ENCODE measurements around the gene ARHGEF16. TPM values are rescaled to one million over a fixed set of nuclear protein-coding genes. Genes with fewer than 3 reads are reported as not detected.

The ARHGEF16 gene
- not detected in 2 replicates for total RNA-seq (2014; rRNA removed; shearing (Covaris generic))

DNA sequence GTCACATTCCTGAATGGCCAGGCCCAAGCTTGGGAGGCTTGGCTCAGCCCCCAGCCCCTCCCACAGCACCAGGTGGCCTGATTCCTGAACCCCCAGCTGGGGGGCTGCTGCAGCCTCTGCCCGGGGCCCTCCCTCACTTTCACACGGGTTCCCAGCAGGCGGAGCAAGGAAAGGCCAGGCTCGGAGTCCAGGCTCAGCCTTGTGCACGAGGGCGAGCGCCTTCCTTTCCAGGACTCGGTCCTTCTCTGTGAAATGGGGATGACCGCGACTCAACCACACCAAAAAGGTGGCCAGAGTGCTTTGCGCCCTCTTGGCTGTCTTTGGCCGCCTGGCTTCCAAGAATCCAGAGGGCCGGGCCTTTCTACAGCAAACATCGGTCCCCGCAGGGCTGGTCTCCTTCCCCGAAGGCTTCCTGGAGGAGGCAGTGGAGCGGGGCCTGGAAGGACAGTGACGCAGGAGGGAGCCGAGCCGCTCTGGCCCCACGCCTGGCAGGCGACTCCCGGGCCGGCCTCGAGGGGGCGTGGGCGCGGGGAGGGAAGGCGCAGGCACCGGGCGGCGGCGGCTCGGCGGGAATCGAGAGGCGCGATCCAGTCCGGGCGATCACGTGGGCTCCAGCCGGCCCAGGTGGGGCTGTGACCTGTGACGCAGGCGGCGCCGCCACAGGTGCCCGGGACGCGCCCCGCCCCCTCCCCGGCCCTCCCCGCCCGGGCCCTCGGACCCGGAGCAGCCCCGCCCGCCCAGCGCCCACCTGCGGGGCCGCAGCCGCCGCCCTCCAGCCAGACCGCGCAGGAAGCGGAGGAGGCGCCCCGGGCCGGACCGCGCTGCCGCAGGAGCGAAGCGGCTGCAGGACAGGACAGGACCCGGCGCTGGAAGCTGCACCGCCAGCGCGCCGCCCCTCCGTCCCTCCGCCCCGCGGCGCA, at the start of gene ARHGEF16:
Gene ARHGEF16, plus strand, starts transcription at position 775 of the 920 bp plus-strand sequence. CDS start 8,420 bp downstream, outside the sequence.
- DNase-seq (ENCODE audit: low read depth): no peak

DNA sequence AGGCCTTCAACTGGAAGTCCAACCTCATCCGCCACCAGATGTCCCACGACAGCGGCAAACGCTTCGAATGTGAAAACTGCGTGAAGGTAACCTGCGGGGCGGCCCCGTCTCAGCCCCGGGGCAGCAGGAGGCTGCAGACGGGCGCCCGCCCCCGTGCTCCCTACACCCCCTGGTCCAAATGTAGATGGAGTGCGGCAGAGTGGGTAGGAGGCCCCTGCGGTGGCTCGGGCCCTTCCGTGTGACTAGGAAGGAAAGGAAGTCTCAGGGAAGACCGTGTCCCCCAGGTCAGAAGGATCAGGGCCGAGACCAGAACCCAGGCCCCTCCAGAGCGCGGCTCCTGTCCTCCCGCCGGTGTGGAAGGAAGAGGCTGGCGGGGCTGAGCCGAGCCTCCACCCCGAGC, 49.7 kb upstream of the ARHGEF16 start:
- no peak for DNase-seq (ENCODE audit: low read depth)

DNA sequence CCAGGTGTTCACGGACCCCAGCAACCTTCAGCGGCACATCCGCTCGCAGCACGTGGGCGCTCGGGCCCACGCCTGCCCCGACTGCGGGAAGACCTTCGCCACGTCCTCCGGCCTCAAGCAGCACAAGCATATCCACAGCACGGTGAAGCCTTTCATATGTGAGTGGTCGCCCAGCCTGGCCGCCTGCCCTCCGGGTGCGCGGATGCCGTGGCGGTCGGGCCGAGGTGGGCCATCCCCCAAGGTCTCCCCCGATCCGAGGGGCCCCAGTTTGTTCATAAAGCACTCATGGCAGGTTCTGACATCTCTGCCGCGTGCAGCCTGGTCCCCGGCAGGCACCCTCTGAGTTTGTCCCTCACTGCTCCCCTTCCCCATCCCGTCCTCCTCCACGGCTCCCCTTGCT, 49.0 kb upstream of the ARHGEF16 start:
- no peak for DNase-seq (ENCODE audit: low read depth)

DNA sequence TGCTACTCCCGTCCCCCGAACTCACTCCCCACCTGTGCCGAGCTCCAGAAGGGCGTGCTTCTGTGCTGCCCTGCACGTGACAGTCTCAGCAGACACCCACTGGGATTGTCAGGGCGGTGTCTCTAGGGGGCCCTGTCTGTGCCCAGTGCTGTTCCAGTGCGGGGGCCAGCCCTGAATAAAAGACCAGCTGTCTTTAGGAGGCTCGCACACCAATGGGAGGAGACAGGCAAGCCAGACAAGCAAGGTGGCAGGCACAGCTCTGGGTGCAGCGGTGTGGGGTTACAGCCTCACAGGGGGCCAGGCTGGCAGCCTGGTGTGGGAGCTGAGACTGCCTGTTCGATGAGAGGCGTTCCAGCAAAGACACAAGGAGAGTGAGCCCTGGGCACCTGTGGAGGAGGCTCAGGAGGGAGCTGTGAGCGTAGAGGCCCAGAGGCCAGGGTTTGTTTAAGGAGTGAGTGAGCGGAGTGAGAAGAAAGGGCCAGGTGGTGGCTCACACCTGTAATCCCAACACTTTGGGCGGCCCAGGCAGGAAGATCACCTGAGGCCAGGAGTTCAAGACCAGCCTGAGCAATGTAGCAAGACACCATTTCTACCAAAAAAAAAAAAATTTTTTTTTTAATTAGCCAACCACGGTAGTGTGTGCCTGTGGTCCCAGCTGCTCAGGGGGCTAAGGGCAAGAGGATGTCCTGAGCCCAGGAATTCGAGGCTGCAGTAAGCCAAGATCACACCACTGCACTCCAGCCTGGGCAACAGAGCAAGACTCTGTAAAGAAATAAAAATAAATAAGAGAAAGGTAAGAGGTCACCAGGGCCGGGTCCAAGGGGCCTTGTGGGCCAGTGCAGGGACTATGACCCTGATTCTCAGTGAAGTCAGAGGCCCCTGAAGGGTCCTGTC, 48.2 kb upstream of the ARHGEF16 start:
- DNase-seq (ENCODE audit: low read depth): no peak

DNA sequence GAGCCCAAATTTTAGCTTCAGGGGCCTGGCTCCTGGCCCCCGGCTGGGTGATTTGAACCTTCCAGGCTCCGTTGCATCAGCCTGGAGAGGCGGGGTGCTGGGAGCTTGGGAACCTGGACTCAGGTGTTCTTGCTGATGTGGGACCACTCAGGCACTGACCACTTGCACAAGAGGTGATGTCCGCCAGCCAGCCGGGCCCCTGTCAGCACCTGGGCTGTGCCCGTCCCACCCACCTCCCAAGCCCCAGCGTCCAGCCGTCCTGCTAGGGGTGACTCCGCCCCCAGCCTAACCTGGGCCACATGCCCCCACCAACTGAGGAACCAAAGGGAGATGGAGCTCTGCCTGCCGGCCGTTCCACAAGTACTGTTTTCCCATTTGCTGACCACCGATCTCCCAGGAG, 47.4 kb upstream of the ARHGEF16 start:
- no peak for DNase-seq (ENCODE audit: low read depth)

DNA sequence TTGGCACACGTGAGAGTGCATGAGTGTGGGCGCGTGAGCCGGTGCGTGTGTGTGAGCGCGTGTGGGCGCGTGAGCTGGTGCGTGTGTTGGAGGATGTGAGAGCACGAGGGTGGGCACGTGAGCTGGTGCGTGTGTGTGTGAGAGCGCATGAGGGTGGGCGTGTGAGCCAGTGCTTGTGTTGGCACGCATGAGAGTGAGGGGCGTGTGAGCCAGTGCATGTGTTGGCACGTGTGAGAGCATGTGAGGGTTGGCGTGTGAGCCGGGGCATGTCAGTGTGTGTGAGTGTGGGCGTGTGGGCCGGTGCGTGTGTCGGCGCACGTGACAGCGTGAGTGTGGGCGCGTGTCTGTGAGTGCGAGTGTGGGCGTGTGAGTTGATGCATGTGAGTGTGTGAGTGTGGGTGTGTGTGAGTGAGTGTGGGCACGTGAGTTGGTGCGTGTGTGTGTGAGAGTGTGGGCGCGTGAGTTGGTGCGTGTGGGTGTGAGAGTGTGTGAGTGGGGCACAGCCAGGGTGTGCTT, 45.7 kb upstream of the ARHGEF16 start:
- no peak for DNase-seq (ENCODE audit: low read depth)

DNA sequence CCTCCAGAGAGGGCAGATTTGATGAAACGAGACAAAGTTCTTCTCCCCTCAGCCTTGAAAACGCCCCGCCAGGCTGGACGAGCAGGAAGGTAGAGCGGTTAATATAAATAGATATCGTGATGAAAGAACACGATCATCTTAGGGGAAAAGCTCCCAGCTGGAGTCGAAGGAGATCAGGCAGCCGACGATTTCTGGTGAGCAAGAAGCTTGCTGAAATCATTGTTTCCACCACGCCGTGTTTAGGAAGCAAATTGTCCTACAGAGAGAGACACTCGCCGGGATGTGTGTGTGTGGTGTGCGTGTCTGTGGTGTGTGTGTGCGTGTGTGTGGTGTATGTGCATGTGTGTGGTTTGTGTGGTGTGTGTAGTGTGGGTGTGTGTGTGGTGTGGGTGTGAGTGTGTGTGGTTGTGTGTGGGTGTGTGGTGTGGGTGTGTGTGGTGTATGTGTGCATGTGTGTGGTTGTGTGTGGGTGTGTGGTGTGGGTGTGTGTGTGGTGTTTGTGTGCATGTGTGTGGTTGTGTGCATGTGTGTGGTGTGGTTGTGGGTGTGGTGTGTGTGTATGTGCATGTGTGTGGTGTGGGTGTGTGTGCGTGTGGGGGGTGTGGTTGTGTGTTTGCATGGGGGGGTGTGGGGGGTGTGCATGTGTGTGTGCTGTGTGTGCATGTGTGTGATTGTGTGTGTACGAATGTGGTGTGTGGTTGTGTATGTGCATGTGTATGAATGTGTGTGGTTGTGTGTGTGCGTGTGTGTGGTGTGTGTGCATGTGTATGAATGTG, 44.9 kb upstream of the ARHGEF16 start:
- no peak for DNase-seq (ENCODE audit: low read depth)

DNA sequence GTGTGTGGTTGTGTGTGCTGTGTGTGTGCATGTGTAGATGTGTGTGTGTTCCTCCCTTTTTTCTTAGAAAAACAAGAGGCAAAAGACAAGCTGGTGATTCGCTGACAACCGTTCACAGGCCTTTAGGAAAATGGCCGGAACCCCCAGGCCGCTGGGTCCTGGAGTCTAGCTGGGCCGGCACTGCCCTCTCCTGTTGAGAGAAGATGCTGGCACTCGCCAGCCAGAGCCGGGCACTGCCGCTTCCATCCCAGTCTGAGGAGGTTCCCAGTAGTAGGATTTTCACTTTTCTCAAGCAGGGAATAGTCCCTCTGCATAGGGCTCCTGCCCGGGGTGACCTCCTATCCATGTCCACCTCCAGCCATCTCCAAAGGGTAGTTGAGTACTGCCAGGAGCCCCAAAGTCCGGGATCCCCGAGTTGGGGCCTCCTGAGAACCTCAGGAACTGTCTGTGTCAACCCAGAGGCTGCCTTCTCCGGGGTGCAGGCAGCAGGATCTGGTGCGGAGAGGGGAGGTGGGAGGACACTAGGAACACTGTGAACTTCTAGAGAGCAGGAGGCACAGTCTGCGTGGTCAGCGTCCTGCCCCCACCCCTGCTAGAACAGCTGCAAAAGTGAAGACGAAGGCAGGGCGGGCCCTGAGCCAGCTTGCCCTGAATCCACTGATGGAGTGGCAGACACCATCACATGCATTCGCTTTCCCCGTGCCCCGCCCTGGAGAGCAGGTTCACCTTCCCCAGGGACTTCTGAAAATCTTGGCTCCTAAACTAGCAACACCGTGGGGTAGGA, 44.1 kb upstream of the ARHGEF16 start:
- peak; percentile 60 for DNase-seq (ENCODE audit: low read depth)

DNA sequence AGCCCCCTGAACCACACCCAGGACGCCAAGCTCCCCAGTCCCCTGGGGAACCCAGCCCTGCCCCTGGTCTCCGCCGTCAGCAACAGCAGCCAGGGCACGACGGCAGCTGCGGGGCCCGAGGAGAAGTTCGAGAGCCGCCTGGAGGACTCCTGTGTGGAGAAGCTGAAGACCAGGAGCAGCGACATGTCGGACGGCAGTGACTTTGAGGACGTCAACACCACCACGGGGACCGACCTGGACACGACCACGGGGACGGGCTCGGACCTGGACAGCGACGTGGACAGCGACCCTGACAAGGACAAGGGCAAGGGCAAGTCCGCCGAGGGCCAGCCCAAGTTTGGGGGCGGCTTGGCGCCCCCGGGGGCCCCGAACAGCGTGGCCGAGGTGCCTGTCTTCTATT, 42.7 kb upstream of the ARHGEF16 start:
- DNase-seq (ENCODE audit: low read depth): no peak

DNA sequence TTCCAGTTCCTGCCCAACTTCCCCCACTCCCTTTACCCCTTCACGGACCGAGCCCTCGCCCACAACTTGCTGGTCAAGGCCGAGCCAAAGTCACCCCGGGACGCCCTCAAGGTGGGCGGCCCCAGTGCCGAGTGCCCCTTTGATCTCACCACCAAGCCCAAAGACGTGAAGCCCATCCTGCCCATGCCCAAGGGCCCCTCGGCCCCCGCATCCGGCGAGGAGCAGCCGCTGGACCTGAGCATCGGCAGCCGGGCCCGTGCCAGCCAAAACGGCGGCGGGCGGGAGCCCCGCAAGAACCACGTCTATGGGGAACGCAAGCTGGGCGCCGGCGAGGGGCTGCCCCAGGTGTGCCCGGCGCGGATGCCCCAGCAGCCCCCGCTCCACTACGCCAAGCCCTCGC, 42.1 kb upstream of the ARHGEF16 start:
- no peak for DNase-seq (ENCODE audit: low read depth)

DNA sequence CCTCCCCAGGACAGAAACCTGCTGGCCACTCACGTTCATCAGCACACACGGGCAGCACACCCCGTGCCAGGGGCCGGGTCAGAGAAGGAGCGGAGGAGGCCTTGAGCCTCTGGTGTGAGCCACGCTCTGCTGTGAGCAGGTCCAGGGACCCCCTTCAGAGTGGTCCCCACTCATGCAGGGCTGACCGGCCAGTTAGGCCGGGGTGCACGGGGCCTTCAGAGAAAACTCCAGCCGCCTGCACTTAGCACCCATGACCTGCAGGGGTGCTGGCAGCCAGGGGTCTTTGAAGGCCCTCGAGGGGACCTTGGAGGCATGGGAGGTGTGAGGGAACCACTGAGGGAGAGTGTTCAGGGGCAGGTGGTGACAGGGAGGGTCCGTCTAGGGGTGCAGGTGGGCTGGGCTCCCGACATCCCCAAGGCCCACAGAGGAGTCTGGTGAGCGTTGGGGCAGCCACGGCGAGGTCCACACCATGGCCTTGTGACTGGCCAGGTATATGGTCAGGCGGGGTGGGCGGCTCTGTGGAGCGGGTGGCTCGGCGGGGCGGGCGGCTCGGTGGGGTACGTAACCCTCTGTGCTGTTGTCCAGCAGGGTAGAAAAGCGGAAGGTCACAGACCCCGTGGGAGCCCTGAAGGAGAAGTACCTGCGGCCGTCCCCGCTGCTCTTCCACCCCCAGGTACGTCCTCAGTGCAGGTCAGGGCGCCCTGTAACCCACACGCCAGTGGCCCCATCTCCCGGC, 40.3 kb upstream of the ARHGEF16 start:
- DNase-seq (ENCODE audit: low read depth): no peak

DNA sequence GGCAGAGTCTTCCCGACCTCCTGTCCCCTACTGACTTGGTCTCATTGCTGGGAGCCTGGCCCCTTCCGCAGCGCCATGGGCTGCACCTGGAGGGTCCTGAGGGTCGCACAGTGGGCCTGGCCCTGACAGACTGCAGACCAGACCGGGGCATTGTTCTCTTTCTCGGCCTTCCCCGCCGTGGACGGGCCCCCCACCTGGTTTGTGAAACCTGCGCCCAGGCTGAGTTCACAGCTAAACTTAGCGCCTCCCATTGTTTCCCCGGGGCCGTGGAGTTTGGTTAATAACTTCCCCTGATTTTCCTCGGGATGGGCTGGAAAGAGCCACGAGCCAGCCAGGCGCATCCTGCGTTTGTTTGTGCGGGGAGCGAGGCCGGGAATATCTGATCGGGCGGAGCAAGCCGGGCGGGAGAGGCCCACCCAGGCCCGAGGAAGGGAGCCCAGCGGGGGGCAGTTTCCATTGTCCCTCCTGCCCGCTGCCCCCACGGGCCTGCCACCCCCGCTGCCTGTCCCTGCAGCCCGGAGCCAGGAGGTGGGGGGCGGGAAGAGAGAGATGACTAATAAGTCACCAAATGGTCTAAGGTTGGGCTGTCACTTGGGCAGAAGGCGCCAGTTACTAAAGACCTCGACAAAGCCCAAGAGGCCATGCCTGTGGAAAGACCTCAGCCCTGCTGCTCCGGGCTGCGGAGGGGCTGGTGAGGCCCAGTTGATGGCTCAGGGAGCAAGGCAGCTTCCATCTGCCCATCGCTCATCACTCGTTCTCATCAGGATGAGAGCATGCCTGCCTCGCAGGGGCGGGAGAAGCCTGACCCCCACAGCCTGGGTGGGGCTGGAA, 39.0 kb upstream of the ARHGEF16 start:
- DNase-seq (ENCODE audit: low read depth): no peak

DNA sequence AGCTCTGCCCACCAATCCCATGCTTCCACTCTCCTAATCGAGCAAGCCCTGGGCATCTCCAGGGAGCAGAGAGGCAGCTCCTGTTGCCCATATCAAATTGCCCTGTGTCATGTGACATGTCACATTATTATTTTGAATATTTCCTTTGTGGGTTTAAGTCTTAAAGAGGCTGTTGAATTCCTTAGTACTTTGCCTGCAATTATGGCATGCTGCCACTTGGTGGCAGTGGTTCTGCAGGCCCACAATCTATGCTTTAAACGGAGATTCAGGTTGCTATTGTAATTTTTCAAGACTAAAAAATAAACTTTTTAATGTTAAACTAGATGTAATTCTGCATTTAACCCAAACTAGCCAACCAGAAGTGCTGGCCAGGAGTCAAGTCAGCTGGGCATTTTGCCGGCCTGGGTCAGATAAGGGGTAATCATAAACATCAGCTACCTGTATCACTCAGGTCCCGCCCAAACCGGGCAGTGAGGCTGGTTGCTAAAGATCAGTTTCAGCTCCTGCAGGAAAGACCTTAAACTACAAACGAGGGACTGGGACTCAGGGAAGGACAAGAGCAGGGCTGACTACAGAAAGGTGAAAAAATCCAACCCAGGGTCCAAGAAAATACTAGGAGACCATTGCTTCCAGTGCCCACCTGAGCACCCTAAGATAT, 37.3 kb upstream of the ARHGEF16 start:
- no peak for DNase-seq (ENCODE audit: low read depth)

DNA sequence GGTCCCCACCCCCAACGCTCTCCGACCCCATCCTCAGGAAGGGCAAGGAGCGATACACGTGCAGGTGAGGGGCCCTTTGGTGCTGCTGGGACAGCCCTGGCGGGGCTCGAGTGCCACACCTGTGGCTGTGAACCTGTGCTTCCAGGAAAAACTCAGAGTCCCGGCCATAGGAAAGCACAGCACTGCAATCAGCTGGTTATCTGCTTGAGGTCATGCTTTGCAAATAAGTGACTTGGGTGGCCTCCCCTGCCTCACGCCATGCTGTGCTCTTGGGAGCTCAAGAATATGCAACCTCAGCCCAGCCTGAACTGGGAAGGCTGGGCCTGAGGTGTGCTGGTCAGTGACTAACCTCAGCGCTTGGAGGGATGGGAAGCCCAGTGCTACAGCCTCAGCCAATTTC, 36.5 kb upstream of the ARHGEF16 start:
- no peak for DNase-seq (ENCODE audit: low read depth)

DNA sequence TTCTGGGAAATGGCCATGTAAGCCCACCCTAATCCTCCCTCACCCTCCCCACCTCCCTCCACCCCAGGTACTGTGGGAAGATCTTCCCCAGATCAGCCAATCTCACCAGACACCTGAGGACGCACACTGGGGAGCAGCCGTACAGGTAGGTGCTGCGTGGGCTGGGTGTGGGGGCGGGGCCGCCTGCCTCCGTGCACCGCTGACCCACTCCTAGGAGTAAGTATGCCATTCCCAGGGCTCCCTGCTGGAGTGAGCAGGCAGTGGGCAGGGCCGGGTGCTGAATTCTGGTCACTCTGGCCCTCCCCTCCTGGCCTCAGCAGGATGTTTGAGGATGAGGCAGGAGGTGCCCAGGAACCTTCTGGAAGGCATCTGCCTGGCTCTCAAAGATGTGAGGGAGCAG, 35.9 kb upstream of the ARHGEF16 start:
- no peak for DNase-seq (ENCODE audit: low read depth)

DNA sequence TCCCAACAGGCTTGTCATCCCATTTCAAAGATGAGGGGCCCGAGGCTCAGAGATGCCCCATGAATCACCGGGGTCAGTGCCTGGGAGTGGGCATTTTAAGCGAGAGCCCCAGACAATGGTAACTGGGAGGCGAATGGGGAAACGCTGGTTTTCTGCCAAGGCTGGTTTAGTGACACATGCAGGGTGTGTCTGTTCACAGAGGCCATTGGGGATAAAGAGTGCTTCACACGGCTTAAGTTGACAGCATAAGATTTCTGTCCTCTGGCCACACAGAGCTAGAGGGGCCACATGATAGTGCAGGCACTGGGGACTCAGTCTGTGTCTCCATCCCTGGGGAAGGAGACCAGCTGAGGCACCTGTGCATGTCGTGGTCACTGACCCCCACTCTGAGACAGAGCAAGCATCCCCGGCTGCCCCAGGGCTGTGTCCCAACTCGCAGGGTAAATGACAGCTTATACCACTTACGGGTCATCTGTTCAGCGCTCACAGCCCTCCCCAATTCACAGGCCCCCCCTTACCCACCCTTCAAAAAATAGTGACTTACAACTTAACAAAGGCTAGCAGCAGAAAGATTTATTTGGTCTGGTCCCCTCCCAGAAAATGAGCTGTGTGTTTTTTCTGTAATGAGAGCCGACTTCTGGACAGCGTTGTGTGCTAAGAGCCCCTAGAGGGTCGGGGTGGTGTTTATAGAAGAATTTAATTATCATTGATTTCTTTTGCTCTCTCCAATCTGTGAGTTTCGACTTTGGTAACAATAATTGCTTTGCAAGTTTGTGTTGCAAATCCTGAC, 34.9 kb upstream of the ARHGEF16 start:
- DNase-seq (ENCODE audit: low read depth): peak; percentile 20

DNA sequence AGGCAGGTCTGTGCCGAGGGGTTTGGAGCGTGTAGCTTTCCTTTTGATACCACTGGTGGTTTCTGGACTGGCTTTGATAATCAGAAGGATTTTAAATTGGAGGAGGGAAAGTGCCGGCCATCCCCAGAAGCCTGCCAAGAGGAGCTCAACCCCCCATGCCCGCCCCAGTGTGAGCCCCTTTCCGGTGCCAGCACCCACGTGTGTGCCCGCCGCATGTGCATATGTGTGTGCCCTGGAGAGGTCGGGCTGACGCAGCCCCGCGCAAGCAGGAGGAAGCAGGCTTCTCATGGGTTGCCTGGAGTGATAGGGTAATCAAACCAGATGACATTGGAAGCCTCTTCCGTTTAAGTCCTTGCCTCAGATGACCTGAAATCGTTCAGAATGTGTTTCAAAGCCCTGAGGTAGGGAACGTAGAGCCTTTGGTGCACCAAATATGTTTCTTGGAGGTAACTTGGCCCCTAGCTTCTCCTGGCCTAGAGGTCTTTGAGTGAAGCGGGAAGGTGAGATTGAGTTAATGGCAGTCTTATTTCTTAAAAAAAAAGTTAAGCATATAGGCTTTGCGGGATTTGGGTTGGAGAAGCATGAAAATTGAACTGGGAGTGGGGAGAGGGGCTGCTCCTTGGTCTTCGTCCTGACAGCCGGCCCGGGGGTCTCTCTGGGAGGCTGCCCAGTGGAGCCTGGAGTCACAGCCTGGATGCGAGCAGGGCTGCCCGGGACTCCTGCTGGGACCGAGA, 34.1 kb upstream of the ARHGEF16 start:
- peak; percentile 9 for DNase-seq (ENCODE audit: low read depth)

Data from RPMI7951 (cell line).